ENCODE results near the gene USP32.

DNA sequence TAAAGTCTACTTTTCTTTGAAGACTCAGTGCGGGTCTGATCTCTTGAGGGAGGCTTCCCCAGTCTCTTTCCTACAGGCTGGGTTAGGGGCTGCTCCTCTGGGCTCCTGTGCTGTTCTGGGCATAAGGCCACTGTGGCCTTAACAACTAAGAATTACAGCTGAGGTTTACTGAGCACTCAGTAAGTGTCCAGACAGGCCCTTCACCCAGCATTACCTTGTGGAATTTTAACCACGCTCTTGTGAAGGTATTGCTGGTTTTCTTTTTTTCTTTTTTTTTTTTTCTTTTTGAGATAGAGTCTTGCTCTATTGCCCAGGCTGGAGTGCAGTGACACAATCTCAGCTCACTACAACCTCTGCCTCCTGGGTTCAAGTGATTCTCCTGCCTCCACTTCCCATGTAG, 245.7 kb downstream of the USP32 start:
- TF ChIP-seq POLR2A (IDR thresholded peaks at IDR 0.05; ENCODE audit: low read length) (no peak), GATA1 (IDR thresholded peaks at IDR 0.05; ENCODE audit: low read depth, low read length) (no peak)
